Cortex of kidney (tissue), 1 donor: ENCODE data around the gene TMEM185A.
"Not testable (repeated sequence)": the region's sequence is repeated elsewhere in the genome, so short reads cannot be mapped to it uniquely, and the experiment has no call there.

Experiments used
- DNase-seq: peaks from one replicate; lab custom pipeline; 2025; lab: John Stamatoyannopoulos, UW

Gene TMEM185A

GRCh38 chrX:149551245-149551938 is 80.2 kb downstream of the TMEM185A start:
- not testable (repeated sequence) for DNase-seq

GRCh38 chrX:149550454-149550853 is 81.1 kb downstream of the TMEM185A start:
- not testable (repeated sequence) for DNase-seq

GRCh38 chrX:149549701-149550100 is 81.9 kb downstream of the TMEM185A start, which contains the start of gene HSFX3:
Gene HSFX3 (minus strand): TSS chrX:149549924. CDS start chrX:149549852, 72 bp downstream.
- not testable (repeated sequence) for DNase-seq

- not testable (repeated sequence) for DNase-seq
Observed at GRCh38 chrX:149547782-149548181, 83.8 kb downstream of the TMEM185A start.

GRCh38 chrX:149546962-149547361 is 84.6 kb downstream of the TMEM185A start:
- not testable (repeated sequence) for DNase-seq
